ENCODE measurements around the gene PNN.

The PNN gene

DNA sequence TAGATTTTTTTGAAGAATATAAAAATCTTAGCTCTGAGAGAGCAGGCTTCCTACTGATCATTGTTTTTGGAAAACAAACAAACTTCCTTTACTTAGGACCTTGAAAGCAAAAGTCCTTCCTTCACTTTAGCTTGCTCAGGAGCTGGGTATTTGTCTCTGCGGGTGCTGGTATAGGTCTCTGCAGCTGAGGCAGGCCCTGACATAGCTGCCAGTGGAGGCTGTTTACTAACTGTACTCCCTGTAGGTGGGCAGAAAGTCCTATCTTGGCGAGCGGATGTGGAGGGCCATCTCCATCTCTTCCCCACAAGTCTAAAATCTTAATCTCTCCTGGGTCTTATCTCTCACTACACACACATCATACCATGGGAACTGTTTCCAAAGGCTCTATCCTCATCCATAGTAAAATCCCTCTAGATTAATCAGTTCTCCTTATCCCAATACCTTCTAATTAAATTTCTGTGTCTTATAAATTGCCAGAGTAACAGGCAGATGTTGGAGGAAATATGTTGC is 54.6 kb downstream of the PNN start:
- no peak for DNase-seq

DNA sequence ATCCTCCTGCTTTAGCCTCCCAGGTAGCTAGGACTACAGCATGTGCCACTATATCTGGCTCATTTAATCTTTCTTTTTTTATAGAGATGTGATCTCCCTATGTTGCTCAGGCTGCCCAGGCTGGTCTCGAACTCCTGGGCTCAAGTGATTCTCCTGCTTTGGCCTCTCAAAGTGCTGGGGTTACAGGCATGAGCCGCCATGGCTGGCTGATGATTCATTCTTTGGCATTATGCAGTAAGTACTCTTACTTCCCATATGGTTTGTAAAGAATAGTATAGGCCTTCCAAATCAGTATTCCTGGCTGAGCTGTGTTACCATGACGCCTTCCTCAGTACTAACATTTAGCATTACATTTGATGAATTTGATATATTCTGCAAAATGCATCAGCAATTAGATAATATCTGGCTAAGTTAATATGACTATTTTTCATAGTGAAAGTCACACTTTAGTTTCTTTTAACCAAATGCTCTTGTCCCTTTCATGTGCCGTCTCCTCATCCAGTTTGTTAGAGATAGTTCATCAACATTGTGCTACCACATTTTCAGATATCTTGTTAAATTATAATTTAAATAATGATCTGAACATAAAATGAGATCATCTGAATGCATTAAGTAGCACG is 55.5 kb downstream of the PNN start:
- DNase-seq = peak; percentile 7

DNA sequence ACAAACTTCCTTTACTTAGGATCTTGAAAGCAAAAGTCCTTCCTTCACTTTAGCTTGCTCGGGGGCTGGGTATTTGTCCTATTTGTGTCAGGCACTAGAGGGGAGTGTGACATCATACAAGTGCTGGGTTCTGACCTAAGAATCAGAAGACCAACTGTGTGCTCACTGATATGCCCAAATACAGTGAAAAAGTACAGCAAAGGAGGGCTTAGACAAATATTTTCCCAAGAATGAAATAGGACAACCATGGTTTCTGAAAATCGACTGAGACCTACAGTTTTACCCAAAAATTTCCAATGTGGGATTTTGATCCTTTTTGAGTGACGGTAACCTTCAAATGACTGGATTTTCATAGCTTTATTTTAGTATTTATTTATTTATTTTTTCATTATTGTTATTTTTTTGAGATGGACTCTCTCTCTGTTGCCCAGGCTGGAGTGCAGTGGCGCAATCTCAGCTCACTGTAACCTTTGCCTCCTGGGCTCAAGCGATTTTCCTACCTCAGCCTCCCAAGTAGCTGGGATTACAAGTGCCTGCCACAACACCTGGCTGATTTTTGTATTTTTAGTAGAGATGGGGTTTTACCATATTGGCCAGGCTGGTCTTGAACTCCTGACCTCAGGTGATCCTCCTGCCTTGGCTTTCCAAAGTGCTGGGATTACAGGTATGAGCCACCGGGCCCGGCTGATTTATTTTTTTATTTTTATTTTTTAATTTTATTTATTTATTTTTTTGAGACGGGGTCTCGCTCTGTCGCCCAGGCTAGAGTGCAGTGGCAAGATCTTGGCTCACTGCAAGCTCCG is 56.9 kb downstream of the PNN start:
- DNase-seq = peak; percentile 35
